Measurements from ENCODE around the gene ITGB6. TPM values are rescaled to one million over a fixed set of nuclear protein-coding genes. Genes with fewer than 3 reads are reported as not detected.

Gene ITGB6
- total RNA-seq, 2 donors from 2014 or later = 7.3 to 12.3 TPM

DNA sequence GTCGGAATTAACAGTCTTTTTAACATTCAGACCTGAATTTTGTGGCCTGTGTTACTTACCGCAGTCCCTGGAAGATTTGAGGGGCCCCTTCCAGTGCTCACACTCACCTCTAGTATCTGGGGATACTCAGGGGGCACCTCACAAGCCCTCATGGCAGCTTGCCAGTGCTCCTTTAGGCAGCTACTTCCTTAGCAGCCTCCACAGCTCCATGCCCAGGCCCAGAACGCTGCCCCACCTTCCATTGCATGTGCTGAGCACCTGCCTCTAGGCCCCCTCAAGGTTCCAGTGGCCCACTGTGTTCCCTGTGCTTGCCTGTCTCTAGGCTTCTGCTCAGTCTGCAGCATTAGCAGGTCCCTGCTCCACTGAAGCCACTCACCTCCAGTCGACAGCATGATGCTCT, 107.6 kb downstream of the ITGB6 start:
- H3K9me3 ChIP-seq = no peaks in the 10 kb centered on the region
- TF ChIP-seq, protein P1, sequence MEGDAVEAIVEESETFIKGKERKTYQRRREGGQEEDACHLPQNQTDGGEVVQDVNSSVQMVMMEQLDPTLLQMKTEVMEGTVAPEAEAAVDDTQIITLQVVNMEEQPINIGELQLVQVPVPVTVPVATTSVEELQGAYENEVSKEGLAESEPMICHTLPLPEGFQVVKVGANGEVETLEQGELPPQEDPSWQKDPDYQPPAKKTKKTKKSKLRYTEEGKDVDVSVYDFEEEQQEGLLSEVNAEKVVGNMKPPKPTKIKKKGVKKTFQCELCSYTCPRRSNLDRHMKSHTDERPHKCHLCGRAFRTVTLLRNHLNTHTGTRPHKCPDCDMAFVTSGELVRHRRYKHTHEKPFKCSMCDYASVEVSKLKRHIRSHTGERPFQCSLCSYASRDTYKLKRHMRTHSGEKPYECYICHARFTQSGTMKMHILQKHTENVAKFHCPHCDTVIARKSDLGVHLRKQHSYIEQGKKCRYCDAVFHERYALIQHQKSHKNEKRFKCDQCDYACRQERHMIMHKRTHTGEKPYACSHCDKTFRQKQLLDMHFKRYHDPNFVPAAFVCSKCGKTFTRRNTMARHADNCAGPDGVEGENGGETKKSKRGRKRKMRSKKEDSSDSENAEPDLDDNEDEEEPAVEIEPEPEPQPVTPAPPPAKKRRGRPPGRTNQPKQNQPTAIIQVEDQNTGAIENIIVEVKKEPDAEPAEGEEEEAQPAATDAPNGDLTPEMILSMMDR (IDR thresholded peaks at IDR 0.05) = no peak
- no peak for TF ChIP-seq POLR2AphosphoS5 (IDR thresholded peaks at IDR 0.05)
- TF ChIP-seq POLR2A (IDR thresholded peaks at IDR 0.05) = no peak
- no peaks in the 10 kb centered on the region for H3K27me3 ChIP-seq (replicated peaks; ENCODE audit: insufficient read depth)
- intact Hi-C loops (cut with DNase I) = no loop called here
- no peak overlapping the region for H3K4me3 ChIP-seq
- no peaks in the 10 kb centered on the region for H3K4me1 ChIP-seq (replicated peaks)
- no peak overlapping the region for H3K27ac ChIP-seq
- DNase-seq (ENCODE audit: low spot score) = no peak
- WGBS = 90% methylated on average over 3 of the region's 4 CpGs
- H3K36me3 ChIP-seq = no peaks in the 10 kb centered on the region

DNA sequence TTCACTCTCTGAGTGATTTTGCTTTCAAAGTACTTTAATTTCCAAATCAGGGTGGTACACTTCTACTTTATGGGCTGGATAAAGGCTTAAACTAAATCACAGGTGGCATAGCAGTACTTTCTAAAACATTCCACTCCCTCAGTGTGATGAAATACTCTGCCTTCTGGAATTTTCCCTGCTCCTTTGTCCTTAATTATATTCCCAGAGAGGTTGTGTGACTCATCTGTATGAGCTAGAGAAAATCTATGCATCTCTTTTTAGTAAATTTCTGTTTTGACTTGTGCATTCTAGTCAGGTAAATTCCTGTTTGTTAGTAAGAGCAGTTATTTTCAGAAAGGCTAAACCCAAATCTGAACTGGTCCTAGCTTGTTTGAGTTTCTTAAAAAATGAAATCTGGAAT, 108.7 kb downstream of the ITGB6 start:
- H3K4me1 ChIP-seq (replicated peaks) = no peaks in the 10 kb centered on the region
- TF ChIP-seq POLR2A (IDR thresholded peaks at IDR 0.05) (no peak), POLR2AphosphoS5 (IDR thresholded peaks at IDR 0.05) (no peak)
- TF ChIP-seq, protein P1 (IDR thresholded peaks at IDR 0.05) = no peak
- no peak overlapping the region for H3K27ac ChIP-seq
- H3K27me3 ChIP-seq (replicated peaks; ENCODE audit: insufficient read depth) = no peaks in the 10 kb centered on the region
- H3K4me3 ChIP-seq = no peak overlapping the region
- H3K36me3 ChIP-seq = no peaks in the 10 kb centered on the region
- no peak for DNase-seq (ENCODE audit: low spot score)
- no peaks in the 10 kb centered on the region for H3K9me3 ChIP-seq
- intact Hi-C loops (cut with DNase I) = no loop called here

DNA sequence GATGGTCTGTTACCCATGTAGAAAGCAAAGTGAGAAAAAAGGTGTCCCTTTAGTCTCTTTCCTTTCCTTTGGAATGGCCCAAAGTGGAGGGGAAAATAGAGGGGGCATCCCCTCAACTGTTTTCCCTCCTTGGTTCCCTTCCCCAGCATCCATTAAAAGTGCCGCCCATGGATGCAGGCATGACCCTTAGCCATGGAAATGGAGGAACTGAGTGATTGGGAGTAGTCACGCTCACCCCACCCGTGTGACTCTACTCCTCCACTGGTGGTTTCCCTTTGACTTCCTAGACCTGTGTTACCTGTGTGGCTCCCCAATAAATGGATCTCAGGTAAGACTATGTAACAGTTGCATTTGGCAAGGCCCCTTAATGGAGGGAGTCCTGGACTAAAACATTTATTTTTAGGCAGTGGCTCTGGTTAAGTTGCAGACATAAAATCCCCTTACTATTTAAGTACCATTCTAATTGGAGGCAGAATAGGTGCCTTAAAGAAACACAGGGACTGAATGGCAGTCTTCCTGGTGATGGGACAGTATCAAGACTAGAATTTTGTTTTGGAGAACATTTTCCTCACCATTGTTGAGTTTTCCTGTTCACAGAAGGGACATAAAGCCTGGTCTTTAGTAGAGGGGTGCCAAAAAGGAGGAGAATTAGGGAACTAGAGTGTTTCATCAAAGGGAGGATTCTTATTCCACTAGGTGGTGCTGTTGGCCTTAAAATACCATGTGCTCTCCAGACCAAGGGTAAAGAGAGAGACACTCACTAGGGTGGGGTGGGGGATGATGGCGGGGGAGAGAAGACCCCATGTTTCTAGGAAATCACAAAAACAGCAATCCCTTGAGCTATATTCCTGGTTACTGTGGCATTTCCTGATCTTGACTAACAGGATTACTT, 112.0 kb downstream of the ITGB6 start:
- Histone ChIP-seq H3K9me3 (no peaks in the 10 kb centered on the region), H3K4me3 (no peak overlapping the region), H3K27ac (no peak overlapping the region), H3K4me1 (replicated peaks) (no peaks in the 10 kb centered on the region), H3K27me3 (replicated peaks; ENCODE audit: insufficient read depth) (no peaks in the 10 kb centered on the region), H3K36me3 (no peaks in the 10 kb centered on the region)
- TF ChIP-seq POLR2AphosphoS5 (IDR thresholded peaks at IDR 0.05) (no peak), POLR2A (IDR thresholded peaks at IDR 0.05) (no peak)
- TF ChIP-seq, protein P1 (IDR thresholded peaks at IDR 0.05) = no peak
- 74% methylated on average over 4 of the region's 4 CpGs for WGBS
- intact Hi-C loops (cut with DNase I) = no loop called here
- DNase-seq (ENCODE audit: low spot score) = no peak

DNA sequence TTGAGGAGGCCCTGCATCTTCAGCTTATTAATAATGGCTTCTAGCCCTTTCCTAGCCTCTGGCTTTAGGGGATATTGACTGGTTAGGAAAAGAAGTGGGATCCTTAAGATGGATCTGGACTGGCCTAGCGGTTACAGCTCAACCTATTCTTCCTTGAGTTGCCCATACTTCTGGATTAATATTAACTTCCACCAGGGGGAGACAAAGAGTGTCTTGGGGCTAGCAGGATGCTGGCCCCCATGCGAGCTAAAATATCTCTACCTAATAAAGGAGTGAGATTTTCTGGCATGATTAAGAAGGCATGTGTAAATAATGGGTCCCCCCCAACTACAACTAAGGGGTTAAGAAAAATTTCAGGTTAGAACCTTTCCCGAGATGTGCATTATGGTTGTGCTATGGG, 114.4 kb downstream of the ITGB6 start:
- Histone ChIP-seq H3K27ac (no peak overlapping the region), H3K4me1 (replicated peaks) (no peaks in the 10 kb centered on the region), H3K27me3 (replicated peaks; ENCODE audit: insufficient read depth) (no peaks in the 10 kb centered on the region), H3K9me3 (no peaks in the 10 kb centered on the region), H3K4me3 (no peak overlapping the region), H3K36me3 (no peaks in the 10 kb centered on the region)
- DNase-seq (ENCODE audit: low spot score) = no peak
- 93% methylated on average over 3 of the region's 3 CpGs for WGBS
- intact Hi-C loops (cut with DNase I) = no loop called here
- TF ChIP-seq POLR2A (IDR thresholded peaks at IDR 0.05) (no peak), POLR2AphosphoS5 (IDR thresholded peaks at IDR 0.05) (no peak)
- TF ChIP-seq, protein P1 (IDR thresholded peaks at IDR 0.05) = no peak
